ENCODE measurements around the gene ARMH1.

GRCh38 chr1:44678120-44678519 is 3.6 kb downstream of the ARMH1 start:
- TF ChIP-seq POLR2A (IDR thresholded peaks at IDR 0.05; ENCODE audit: low read length) (no peak), GATA1 (IDR thresholded peaks at IDR 0.05; ENCODE audit: low read depth, low read length) (no peak)

All from erythroblast (primary cell).